Measurements from ENCODE around the gene SPPL2B. TPM values are rescaled to one million over a fixed set of nuclear protein-coding genes. Genes with fewer than 3 reads are reported as not detected.

SPPL2B gene
- polyA plus RNA-seq, 3 donors = 5.7 to 64.9 (median 8.7) TPM

GRCh38 chr19:2340496-2341243 is 12.2 kb downstream of the SPPL2B start:
- peaks cover 2% of the 10 kb centered on the region for H3K79me2 ChIP-seq (ENCODE audit: insufficient read depth, low read length)
- no peaks in the 10 kb centered on the region for H3K4me1 ChIP-seq (ENCODE audit: control insufficient read depth in 1 of 2, insufficient read depth in 2 of 2, low read length in 2 of 2)
- H3K4me2 ChIP-seq (replicated peaks; ENCODE audit: extremely low read depth, low read length, poor library complexity, severe bottlenecking) = no peak overlapping the region
- no peak overlapping the region for H3K4me3 Mint-ChIP-seq
- DNase-seq = no peak
- 89% methylated on average over 27 of the region's 38 CpGs for WGBS (ENCODE audit: insufficient coverage)
- H3K27me3 Mint-ChIP-seq (ENCODE audit: low read depth in 3 of 3) = no peaks in the 10 kb centered on the region
- peaks cover 17 to 40% of the 10 kb centered on the region in 2 donors for H3K36me3 Mint-ChIP-seq
- no peak overlapping the region for H3K27ac ChIP-seq (ENCODE audit: low read depth in 1 of 2, low read length in 2 of 2)
- no peak for TF ChIP-seq CTCF (IDR thresholded peaks at IDR 0.05)
- H3K4me1 Mint-ChIP-seq = no peaks in the 10 kb centered on the region
- H3K9me3 Mint-ChIP-seq = peaks cover 0 to 1% (median 0%) of the 10 kb centered on the region in 7 donors
- no peak overlapping the region for H3K9ac ChIP-seq (ENCODE audit: insufficient read depth, low read length, poor library complexity, severe bottlenecking)
- H4K20me1 ChIP-seq (ENCODE audit: insufficient read depth, low read length) = peaks cover 12% of the 10 kb centered on the region
- no peak overlapping the region for H3K4me3 ChIP-seq (replicated peaks in 1 of 3; ENCODE audit: low read depth in 2 of 3, low read length in 3 of 3)
- H3K9me3 ChIP-seq (replicated peaks in 1 of 2; ENCODE audit: control insufficient read depth in 1 of 2, insufficient read depth in 1 of 2, low read length in 2 of 2) = peaks cover 0 to under 1% of the 10 kb centered on the region in 2 donors
- H3K27ac Mint-ChIP-seq = peak overlapping the region in 1 of 7 donors; percentile 24
- no peak overlapping the region for H2AFZ ChIP-seq (ENCODE audit: insufficient read depth, low read depth, low read length, poor library complexity, severe bottlenecking)
- H3K36me3 ChIP-seq (replicated peaks in 1 of 2; ENCODE audit: control insufficient read depth in 1 of 2, insufficient read depth in 2 of 2, low read length in 2 of 2) = peaks cover 13 to 20% of the 10 kb centered on the region in 2 donors
- intact Hi-C loops (cut with micrococcal nuclease) = no loop called here
- H3K27me3 ChIP-seq (ENCODE audit: control insufficient read depth in 2 of 2, insufficient read depth in 2 of 2, low read length in 2 of 2) = no peaks in the 10 kb centered on the region

- no peaks in the 10 kb centered on the region for H3K9me3 ChIP-seq (replicated peaks in 1 of 2; ENCODE audit: control insufficient read depth in 1 of 2, insufficient read depth in 1 of 2, low read length in 2 of 2)
- TF ChIP-seq CTCF (IDR thresholded peaks at IDR 0.05) = no peak
- H3K4me1 Mint-ChIP-seq = no peaks in the 10 kb centered on the region
- peaks cover 9% of the 10 kb centered on the region for H4K20me1 ChIP-seq (ENCODE audit: insufficient read depth, low read length)
- no peak overlapping the region for H3K27ac ChIP-seq (ENCODE audit: low read depth in 1 of 2, low read length in 2 of 2)
- DNase-seq = no peak
- no peak overlapping the region for H3K4me2 ChIP-seq (replicated peaks; ENCODE audit: extremely low read depth, low read length, poor library complexity, severe bottlenecking)
- no peaks in the 10 kb centered on the region for H3K79me2 ChIP-seq (ENCODE audit: insufficient read depth, low read length)
- H3K27ac Mint-ChIP-seq = peak overlapping the region in 2 of 7 donors; percentile 24 to 55
- H3K4me3 ChIP-seq (replicated peaks in 1 of 3; ENCODE audit: low read depth in 2 of 3, low read length in 3 of 3) = no peak overlapping the region
- H3K27me3 Mint-ChIP-seq (ENCODE audit: low read depth in 3 of 3) = peaks cover 0 to 1% (median 0%) of the 10 kb centered on the region in 3 donors
- H3K9me3 Mint-ChIP-seq = no peaks in the 10 kb centered on the region
- no peak overlapping the region for H3K9ac ChIP-seq (ENCODE audit: insufficient read depth, low read length, poor library complexity, severe bottlenecking)
- H3K36me3 Mint-ChIP-seq = peaks cover 19 to 40% of the 10 kb centered on the region in 2 donors
- no peak overlapping the region for H2AFZ ChIP-seq (ENCODE audit: insufficient read depth, low read depth, low read length, poor library complexity, severe bottlenecking)
- intact Hi-C loops (cut with micrococcal nuclease) = no loop called here
- H3K4me1 ChIP-seq (ENCODE audit: control insufficient read depth in 1 of 2, insufficient read depth in 2 of 2, low read length in 2 of 2) = no peaks in the 10 kb centered on the region
- H3K27me3 ChIP-seq (ENCODE audit: control insufficient read depth in 2 of 2, insufficient read depth in 2 of 2, low read length in 2 of 2) = no peaks in the 10 kb centered on the region
- WGBS (ENCODE audit: insufficient coverage) = 48% methylated on average over 14 of the region's 24 CpGs
- H3K4me3 Mint-ChIP-seq = no peak overlapping the region
- peaks cover 15 to 20% of the 10 kb centered on the region in 2 donors for H3K36me3 ChIP-seq (replicated peaks in 1 of 2; ENCODE audit: control insufficient read depth in 1 of 2, insufficient read depth in 2 of 2, low read length in 2 of 2)
Measured at GRCh38 chr19:2341244-2341751, 12.8 kb downstream of the SPPL2B start.

All from CD14-positive monocyte (primary cell).